HG03039 (cell line): ENCODE measurements around the gene LENG1.
"Not testable (repeated sequence)": the region's sequence is repeated elsewhere in the genome, so short reads cannot be mapped to it uniquely, and the experiment has no call there.

ENCODE experiments used
- ATAC-seq: cut with Tn5 transposase; IDR thresholded peaks from one replicate; pipeline ENCODE4 v1.9.1; 2021; ENCODE audit warnings: mild to moderate bottlenecking, moderate library complexity; ENCODE audit not compliant: unreplicated experiment

LENG1 gene

GRCh38 chr19:54189735-54190502 is 30.4 kb upstream of the LENG1 start:
- ATAC-seq: peak; percentile 39

GRCh38 chr19:54189145-54189734 is 29.7 kb upstream of the LENG1 start, which contains the start of gene MBOAT7:
Gene MBOAT7 (minus strand): TSS chr19:54189580. CDS start chr19:54188508, 1,072 bp downstream.
- peak; percentile 17 for ATAC-seq

- no peak for ATAC-seq
Measured at GRCh38 chr19:54188215-54188871, 28.8 kb upstream of the LENG1 start.

GRCh38 chr19:54186934-54187381 is 27.4 kb upstream of the LENG1 start:
- ATAC-seq: no peak

GRCh38 chr19:54186351-54186750 is 26.8 kb upstream of the LENG1 start:
- no peak for ATAC-seq

- ATAC-seq: no peak
Measured at GRCh38 chr19:54183431-54183830, 23.9 kb upstream of the LENG1 start.

- ATAC-seq: not testable (repeated sequence)
Measured at GRCh38 chr19:54181894-54182293, 22.4 kb upstream of the LENG1 start.

- no peak for ATAC-seq
Measured at GRCh38 chr19:54180691-54181091, 21.2 kb upstream of the LENG1 start.

GRCh38 chr19:54179921-54180461 is 20.5 kb upstream of the LENG1 start:
- no peak for ATAC-seq

GRCh38 chr19:54179262-54179852 is 19.8 kb upstream of the LENG1 start:
- ATAC-seq: no peak

GRCh38 chr19:54178581-54179261 is 19.2 kb upstream of the LENG1 start:
- no peak for ATAC-seq

GRCh38 chr19:54173951-54174834 is 14.7 kb upstream of the LENG1 start:
- ATAC-seq: no peak

GRCh38 chr19:54173359-54173699 is 13.8 kb upstream of the LENG1 start:
- no peak for ATAC-seq

GRCh38 chr19:54172471-54173358 is 13.2 kb upstream of the LENG1 start, which contains the start of gene TMC4:
Gene TMC4 (minus strand): TSS chr19:54173160. CDS start chr19:54173117, 43 bp downstream.
- no peak for ATAC-seq

- not testable (repeated sequence) for ATAC-seq
Measured at GRCh38 chr19:54171736-54172431, 12.4 kb upstream of the LENG1 start.

GRCh38 chr19:54169149-54169740 is 9.7 kb upstream of the LENG1 start:
- ATAC-seq: no peak

GRCh38 chr19:54168174-54168917 is 8.8 kb upstream of the LENG1 start:
- no peak for ATAC-seq
